Spleen (tissue), 11 donors: Measurements from ENCODE around the gene PRR27. TPM values are rescaled to one million over a fixed set of nuclear protein-coding genes. Genes with fewer than 3 reads are reported as not detected.

Source experiments
- DNase-seq: peaks from one replicate; pipeline ENCODE4 v3.0.0-alpha.2; 2020
- H3K27ac ChIP-seq, 8 donors: fragments of 200-600 bp; sonication (generic) in 7 of 8; 1 replicate in 4 of 8; 2 replicates in 4 of 8; pipeline versions ENCODE4 v1.5.0 to v1.8.0; 2016 to 2021; ENCODE audit warnings: inconsistent platforms in 4 of 8, mild to moderate bottlenecking in 4 of 8, moderate library complexity in 1 of 8
- H3K27me3 ChIP-seq, 7 donors: fragments of 200-600 bp; sonication (generic) in 6 of 7; replicated peaks in 1 of 7; 1 replicate in 4 of 7; 2 replicates in 3 of 7; pipeline versions ENCODE4 v1.5.0 to v1.8.0; 2016 to 2021; ENCODE audit warnings: inconsistent platforms in 3 of 7, mild to moderate bottlenecking in 1 of 7
- H3K36me3 ChIP-seq, 6 donors: fragments of 200-600 bp; sonication (generic) in 5 of 6; 1 replicate in 4 of 6; 2 replicates in 2 of 6; pipeline versions ENCODE4 v1.5.0 to v1.8.0; 2016 to 2021; ENCODE audit warnings: inconsistent platforms in 2 of 6
- H3K4me1 ChIP-seq, 6 donors: fragments of 200-600 bp; sonication (generic) in 5 of 6; 1 replicate in 3 of 6; 2 replicates in 3 of 6; pipeline versions ENCODE4 v1.5.0 to v1.8.0; 2016 to 2021; ENCODE audit warnings: inconsistent platforms in 3 of 6
- H3K4me3 ChIP-seq, 8 donors: fragments of 200-600 bp; sonication (generic) in 7 of 8; 1 replicate in 4 of 8; 2 replicates in 4 of 8; pipeline versions ENCODE4 v1.5.0 to v1.8.0; 2016 to 2021; ENCODE audit warnings: inconsistent platforms in 4 of 8, mild to moderate bottlenecking in 4 of 8, moderate library complexity in 2 of 8
- H3K9me3 ChIP-seq, 8 donors: fragments of 200-600 bp; sonication (generic) in 7 of 8; 1 replicate in 4 of 8; 2 replicates in 4 of 8; pipeline versions ENCODE4 v1.5.0 to v1.8.0; 2016 to 2021; ENCODE audit warnings: inconsistent platforms in 4 of 8
- POLR2A ChIP-seq, 3 donors: fragments of 450-650 bp; IDR thresholded peaks; one replicate each; pipeline ENCODE4 v1.5.1; 2017; ENCODE audit warnings: antibody characterized with exemption in 3 of 3, mild to moderate bottlenecking in 1 of 3
- POLR2AphosphoS5 ChIP-seq, 3 donors: sonication (generic); formaldehyde crosslinking; IDR thresholded peaks; one replicate each; pipeline ENCODE4 v1.5.1; 2017; ENCODE audit warnings: antibody characterized with exemption in 3 of 3
- WGBS, 5 donors: extraction: QIAGEN DNeasy Blood & Tissue Kit in 3 of 5; methylation state at CpG; one replicate each; pipeline versions ENCODE4 v1.1.5 to v1.1.7; 2013 to 2018; 5-methylcytosine and 5-hydroxymethylcytosine counted together
- intact Hi-C: fragments of 100-400 bp; cut with DNase I; formaldehyde crosslinking; loops from one replicate; pipeline ENCODE4 v1.15.0; 2023; ENCODE audit warnings: low total_unique reads
- polyA plus RNA-seq, 3 donors: library from polyadenylated mRNA; stranded (reverse); fragments of 200-250 nt; gene quantifications; one replicate each; pipeline ENCODE4 v1.2.1, GENCODE V29; 2013
- total RNA-seq, 7 donors: library from RNA; depleted of rRNA in 3 of 7; stranded (reverse); fragments of >200 nt in 3 of 7; fragmentation: NEBNext Ultra II Directional in 4 of 7; extraction: Animal tissue kit (Norgen Biotek cat#: 25700) in 4 of 7; gene quantifications; one replicate each; pipeline versions ENCODE4 v1.1.0 to v1.2.1, GENCODE V29; 2016 to 2021
- TF ChIP-seq, protein P1 (sequence below), 11 experiments: fragments of 200-600 bp in 7 of 11; fragments of 450-650 bp in 4 of 11; sonication (generic) in 4 of 11; IDR thresholded peaks in 8 of 11; conservative IDR thresholded peaks in 3 of 11; 1 replicate in 7 of 11; 2 replicates in 4 of 11; pipeline versions ENCODE4 v1.4.0 to v1.8.0; 2016 to 2021; ENCODE audit warnings: antibody characterized with exemption in 11 of 11, inconsistent platforms in 4 of 11, mild to moderate bottlenecking in 1 of 11
- donor health status: healthy with polysubstance abuse.
- donor health status: DM: no; HTN: no; CAD: no; lungs with moderate emphysema.
- donor health status: DM: no; HTN: no; CAD: no.
- donor health status: Bipolar disorder and iron deficiency.
- donor health status: healthy.
- donor health status: DM: no; HTN: no; CAD: no.
- donor health status: DM: yes; HTN: yes; CAD: no.

PRR27 gene
- total and polyA plus RNA-seq, 10 donors: not detected

DNA sequence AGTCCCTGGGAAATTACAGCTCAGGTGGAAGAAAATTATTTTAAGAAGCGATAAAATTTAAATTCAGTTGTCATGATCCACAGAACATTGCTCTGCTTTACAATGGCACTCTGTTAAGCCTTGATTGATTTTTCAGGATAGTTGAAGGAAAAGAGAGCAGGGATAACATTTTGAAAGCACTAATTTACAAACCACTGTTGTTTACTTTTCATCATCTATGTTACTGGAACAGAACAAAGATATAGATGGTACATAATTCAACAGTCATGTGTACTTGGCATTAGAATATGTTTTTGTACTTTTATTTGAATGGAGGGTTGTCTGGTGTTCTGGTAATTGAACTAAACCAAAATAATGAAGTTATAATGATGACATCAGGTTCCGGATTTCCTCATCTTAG lies 38.9 kb downstream of the PRR27 start:
- Histone ChIP-seq H3K27ac (no peak overlapping the region), H3K4me1 (no peaks in the 10 kb centered on the region), H3K9me3 (no peaks in the 10 kb centered on the region), H3K27me3 (no peaks in the 10 kb centered on the region), H3K36me3 (no peaks in the 10 kb centered on the region), H3K4me3 (no peak overlapping the region)
- intact Hi-C loops: no loop called here
- no peak for TF ChIP-seq POLR2A (IDR thresholded peaks at IDR 0.05)
- TF ChIP-seq POLR2AphosphoS5 (IDR thresholded peaks at IDR 0.05): no peak
- TF ChIP-seq, protein P1, sequence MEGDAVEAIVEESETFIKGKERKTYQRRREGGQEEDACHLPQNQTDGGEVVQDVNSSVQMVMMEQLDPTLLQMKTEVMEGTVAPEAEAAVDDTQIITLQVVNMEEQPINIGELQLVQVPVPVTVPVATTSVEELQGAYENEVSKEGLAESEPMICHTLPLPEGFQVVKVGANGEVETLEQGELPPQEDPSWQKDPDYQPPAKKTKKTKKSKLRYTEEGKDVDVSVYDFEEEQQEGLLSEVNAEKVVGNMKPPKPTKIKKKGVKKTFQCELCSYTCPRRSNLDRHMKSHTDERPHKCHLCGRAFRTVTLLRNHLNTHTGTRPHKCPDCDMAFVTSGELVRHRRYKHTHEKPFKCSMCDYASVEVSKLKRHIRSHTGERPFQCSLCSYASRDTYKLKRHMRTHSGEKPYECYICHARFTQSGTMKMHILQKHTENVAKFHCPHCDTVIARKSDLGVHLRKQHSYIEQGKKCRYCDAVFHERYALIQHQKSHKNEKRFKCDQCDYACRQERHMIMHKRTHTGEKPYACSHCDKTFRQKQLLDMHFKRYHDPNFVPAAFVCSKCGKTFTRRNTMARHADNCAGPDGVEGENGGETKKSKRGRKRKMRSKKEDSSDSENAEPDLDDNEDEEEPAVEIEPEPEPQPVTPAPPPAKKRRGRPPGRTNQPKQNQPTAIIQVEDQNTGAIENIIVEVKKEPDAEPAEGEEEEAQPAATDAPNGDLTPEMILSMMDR (IDR thresholded peaks at IDR 0.05 in 8 of 11, conservative IDR thresholded peaks at IDR 0.05 in 3 of 11): no peak
- no peak for DNase-seq
- WGBS, 5 donors: 88 to 96% (median 95%) methylated on average over 2 of the region's 2 CpGs

DNA sequence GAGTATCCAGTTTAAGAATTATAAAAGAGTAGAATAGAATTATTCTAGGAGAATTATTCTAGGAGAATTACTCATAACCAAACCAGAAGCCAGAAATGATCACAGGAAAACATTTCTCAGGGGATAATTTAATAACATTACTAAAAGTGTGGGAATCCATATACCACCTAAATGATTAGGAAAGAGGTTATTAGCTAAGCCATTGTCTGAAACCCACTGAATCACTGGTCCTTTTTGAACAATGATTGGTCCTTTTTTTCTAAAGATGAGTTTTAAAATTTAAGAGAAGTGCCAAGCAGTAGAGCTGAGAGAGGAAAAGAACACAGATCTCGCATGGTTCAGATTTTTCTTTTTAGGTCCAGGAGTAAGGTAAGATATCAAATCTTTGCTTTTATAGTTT lies 41.4 kb downstream of the PRR27 start, which contains the start of gene ODAM:
Gene ODAM, plus strand, starts transcription at position 301 of the 400 bp plus-strand sequence. CDS start 819 bp downstream, outside the sequence.
- TF ChIP-seq POLR2A (IDR thresholded peaks at IDR 0.05): no peak
- TF ChIP-seq, protein P1 (IDR thresholded peaks at IDR 0.05 in 8 of 11, conservative IDR thresholded peaks at IDR 0.05 in 3 of 11): no peak
- TF ChIP-seq POLR2AphosphoS5 (IDR thresholded peaks at IDR 0.05): no peak
- no peak within 1 kb of the TSS for H3K4me3 ChIP-seq
- no peak for DNase-seq
- H3K27me3 ChIP-seq: no peaks in the 10 kb centered on the region
- H3K27ac ChIP-seq: no peak within 1 kb of the TSS
- no peaks in the 10 kb centered on the region for H3K4me1 ChIP-seq
- intact Hi-C loops: no loop called here
- H3K36me3 ChIP-seq: no peaks in the 10 kb centered on the region
- no peaks in the 10 kb centered on the region for H3K9me3 ChIP-seq
- 73 to 93% (median 83%) methylated on average over 1 of the region's 1 CpG for WGBS, 5 donors

DNA sequence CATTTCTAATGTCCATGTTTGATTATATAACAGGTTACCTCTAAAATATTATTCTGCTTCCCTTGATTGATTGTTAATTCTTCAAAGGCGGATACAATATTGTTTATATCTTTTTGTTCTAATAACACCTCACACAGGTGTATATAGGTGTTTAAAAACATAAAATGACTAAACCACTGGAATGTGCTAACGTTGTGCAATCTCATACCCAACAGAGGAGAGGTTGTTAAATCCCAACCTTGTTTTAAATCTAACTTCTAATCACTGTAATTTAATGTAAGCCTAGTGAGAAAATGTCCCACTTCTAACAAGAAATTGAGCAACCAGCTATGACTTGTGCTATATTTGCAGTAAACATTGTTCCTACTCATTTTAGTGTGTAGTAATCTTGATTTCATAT lies 42.8 kb downstream of the PRR27 start:
- H3K4me3 ChIP-seq: no peak overlapping the region
- 68 to 76% (median 69%) methylated on average over 2 of the region's 2 CpGs for WGBS, 5 donors
- H3K36me3 ChIP-seq: no peaks in the 10 kb centered on the region
- no peaks in the 10 kb centered on the region for H3K4me1 ChIP-seq
- no peaks in the 10 kb centered on the region for H3K27me3 ChIP-seq
- DNase-seq: no peak
- no peak overlapping the region for H3K27ac ChIP-seq
- H3K9me3 ChIP-seq: no peaks in the 10 kb centered on the region
- intact Hi-C loops: no loop called here
- TF ChIP-seq POLR2A (IDR thresholded peaks at IDR 0.05) (no peak), POLR2AphosphoS5 (IDR thresholded peaks at IDR 0.05) (no peak)
- TF ChIP-seq, protein P1 (IDR thresholded peaks at IDR 0.05 in 8 of 11, conservative IDR thresholded peaks at IDR 0.05 in 3 of 11): no peak

DNA sequence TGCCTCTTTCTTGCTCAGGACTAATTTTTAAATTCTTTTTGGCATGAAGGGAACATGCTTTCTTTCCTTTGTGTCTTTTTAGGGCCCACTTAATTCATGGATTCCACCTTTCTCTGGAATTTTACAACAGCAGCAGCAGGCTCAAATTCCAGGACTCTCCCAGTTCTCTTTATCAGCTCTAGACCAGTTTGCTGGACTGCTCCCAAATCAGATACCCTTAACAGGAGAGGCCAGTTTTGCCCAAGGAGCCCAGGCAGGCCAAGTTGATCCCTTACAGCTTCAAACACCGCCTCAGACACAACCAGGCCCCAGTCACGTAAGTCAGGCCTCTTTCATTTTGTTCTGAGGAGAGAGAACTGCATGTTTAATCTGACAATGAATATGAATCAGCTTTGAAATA lies 43.8 kb downstream of the PRR27 start:
- Histone ChIP-seq H3K27ac (no peak overlapping the region), H3K4me1 (no peaks in the 10 kb centered on the region), H3K4me3 (no peak overlapping the region), H3K36me3 (no peaks in the 10 kb centered on the region), H3K9me3 (no peaks in the 10 kb centered on the region), H3K27me3 (no peaks in the 10 kb centered on the region)
- 62 to 77% (median 73%) methylated on average over 2 of the region's 2 CpGs for WGBS, 5 donors
- TF ChIP-seq POLR2A (IDR thresholded peaks at IDR 0.05) (no peak), POLR2AphosphoS5 (IDR thresholded peaks at IDR 0.05) (no peak)
- TF ChIP-seq, protein P1 (IDR thresholded peaks at IDR 0.05 in 8 of 11, conservative IDR thresholded peaks at IDR 0.05 in 3 of 11): no peak
- DNase-seq: no peak
- intact Hi-C loops: no loop called here
